GM12878 (cell line): ENCODE measurements around the gene UTP11. TPM values are rescaled to one million over a fixed set of nuclear protein-coding genes. Genes with fewer than 3 reads are reported as not detected.
A peak's percentile ranks its signal among the peaks of the same experiment; 100 is the strongest.

Experiments used
- ATAC-seq: fragments of 200-7000 bp; cut with Tn5 transposase; 3 replicates; pipeline ENCODE4 v1.9.1; 2020; ENCODE audit warnings: mild to moderate bottlenecking, moderate library complexity
- BruUV-seq: library from RNA; stranded (reverse); fragments of 400-500 nt; replicated peaks from 2 replicates; lab custom pipeline; 2021; lab: Mats Ljungman, UMichigan
- CTCF ChIA-PET: fragments of 300-600 bp; sonication (Branson Sonifier 250); formaldehyde crosslinking; extraction: SDS; loops from one replicate; lab custom pipeline; 2021; ENCODE audit warnings: inconsistent platforms; lab: Yijun Ruan, JAX
- POLR2A ChIA-PET: fragments of 350-600 bp; formaldehyde crosslinking; extraction: SDS; loops from one replicate; lab custom pipeline; 2021; ENCODE audit warnings: inconsistent platforms; lab: Charles Lee
- RAD21 ChIA-PET: fragments of 300-600 bp; sonication (Branson Sonifier 250); formaldehyde crosslinking; loops from one replicate; lab custom pipeline; 2023; ENCODE audit warnings: antibody characterized with exemption; ENCODE audit not compliant: unreplicated experiment; lab: Charles Lee
- SMC1A ChIA-PET: fragments of 300-600 bp; sonication (Branson Sonifier 250); formaldehyde crosslinking; loops from one replicate; lab custom pipeline; 2023; ENCODE audit not compliant: unreplicated experiment, uncharacterized antibody; lab: Charles Lee
- DNase-seq: peaks from one replicate; pipeline ENCODE4 v3.0.0-alpha.2; 2011; ENCODE audit warnings: low read depth, low spot score
- FAIRE-seq: peaks from 3 replicates; lab custom pipeline; 2011; peaks lifted over from hg19 to GRCh38; lab: Jason Lieb, UNC
- H2AFZ ChIP-seq: 2 replicates; pipeline ENCODE4 v1.6.0; 2011; ENCODE audit warnings: low read depth, low read length, control low read depth; ENCODE audit not compliant: control insufficient read depth
- H3K27ac ChIP-seq: 2 replicates; pipeline ENCODE4 v1.5.1; 2011; ENCODE audit warnings: control low read depth; ENCODE audit not compliant: control insufficient read depth, insufficient read depth
- H3K27me3 ChIP-seq, 2 experiments: replicated peaks in 1 of 2; 2 replicates each; pipeline versions ENCODE4 v1.6.0 to v1.6.1; 2011; ENCODE audit warnings: low read length in 1 of 2; ENCODE audit not compliant: control insufficient read depth in 2 of 2, insufficient read depth in 2 of 2
- H3K36me3 ChIP-seq, 2 experiments: 2 replicates each; pipeline ENCODE4 v1.5.1; 2011; ENCODE audit warnings: low read length in 1 of 2; ENCODE audit not compliant: control insufficient read depth in 2 of 2, insufficient read depth in 2 of 2
- H3K4me1 ChIP-seq: 2 replicates; pipeline ENCODE4 v1.6.1; 2011; ENCODE audit warnings: mild to moderate bottlenecking, low read length, moderate library complexity, mixed read lengths; ENCODE audit not compliant: control insufficient read depth, insufficient read depth
- H3K4me2 ChIP-seq: 2 replicates; pipeline ENCODE4 v1.6.0; 2011; ENCODE audit warnings: control low read depth; ENCODE audit not compliant: control insufficient read depth, insufficient read depth
- H3K4me3 ChIP-seq: fragments of 200-600 bp; sonication (generic); 2 replicates; pipeline ENCODE4 v1.5.1; 2016
- H3K79me2 ChIP-seq: 2 replicates; pipeline ENCODE4 v1.6.0; 2011; ENCODE audit warnings: low read length; ENCODE audit not compliant: control insufficient read depth, insufficient read depth
- H3K9ac ChIP-seq: 2 replicates; pipeline ENCODE4 v1.8.0; 2011; ENCODE audit warnings: low read length, control low read depth, mixed read lengths; ENCODE audit not compliant: control insufficient read depth, insufficient read depth
- H3K9me3 ChIP-seq: replicated peaks from 3 replicates; pipeline ENCODE4 v1.5.1; 2011; ENCODE audit warnings: mild to moderate bottlenecking, low read length; ENCODE audit not compliant: control insufficient read depth, insufficient read depth
- H4K20me1 ChIP-seq: 2 replicates; pipeline ENCODE4 v1.6.0; 2011; ENCODE audit not compliant: control insufficient read depth, insufficient read depth
- TBL1XR1 ChIP-seq: IDR thresholded peaks from 2 replicates; pipeline ENCODE4 v1.6.1; 2012; ENCODE audit warnings: low read depth, low read length, improper control_type of control experiment
- WGBS: methylation state at CpG from one replicate; pipeline ENCODE4 v1.1.6; 2016; ENCODE audit warnings: low lambda C conversion rate; ENCODE audit not compliant: insufficient replicate concordance, insufficient coverage; ENCODE audit errors: missing lambda C conversion rate; 5-methylcytosine and 5-hydroxymethylcytosine counted together
- in situ Hi-C: fragments of 300-500 bp; cut with MboI; formaldehyde crosslinking; loops from 9 replicates; pipeline ENCODE4 v1.14.3; 2018; ENCODE audit warnings: mixed read lengths
- intact Hi-C: fragments of 100-400 bp; cut with micrococcal nuclease; formaldehyde crosslinking; loops from one replicate; pipeline ENCODE4 v1.14.2; 2022; ENCODE audit not compliant: unreplicated experiment
- polyA plus RNA-seq, 11 experiments: library from polyadenylated mRNA; depleted of rRNA in 4 of 11; unstranded in 6 of 11; stranded (reverse) in 5 of 11; fragments of >200 nt; fragmentation: Nextera tagmentation in 4 of 11; fragmentation: Illumina TruSeq in 1 of 11; extraction: Ambion mirVana in 4 of 11; extraction: Trizol in 1 of 11; gene quantifications; 1 replicate in 1 of 11; 2 replicates in 10 of 11; pipeline versions ENCODE4 v1.2.1 to v1.2.3, GENCODE V29; 2011 to 2016; ENCODE audit warnings: inconsistent platforms in 2 of 11, missing spikeins in 2 of 11, low read depth in 1 of 11
- total RNA-seq, 4 experiments: library from RNA; depleted of rRNA in 3 of 4; stranded (reverse); fragments of >200 nt in 3 of 4; fragmentation: Illumina TruSeq in 1 of 4; extraction: Trizol in 1 of 4; gene quantifications; 2 replicates each; pipeline versions ENCODE4 v1.2.1 to v1.2.3, GENCODE V29; 2013 to 2021
- TF ChIP-seq, protein P1 (sequence below): fragments of 450-650 bp; formaldehyde crosslinking; IDR thresholded peaks from 2 replicates; pipeline ENCODE4 v1.5.0; 2022; ENCODE audit warnings: mild to moderate bottlenecking, missing genetic modification characterization

UTP11 gene
- total and polyA plus RNA-seq, 10 of the 15 experiments (the other 5 are each of a cell fraction or from before 2014, with no cell fraction given) = 34.5 to 146 (median 64.2) TPM

DNA sequence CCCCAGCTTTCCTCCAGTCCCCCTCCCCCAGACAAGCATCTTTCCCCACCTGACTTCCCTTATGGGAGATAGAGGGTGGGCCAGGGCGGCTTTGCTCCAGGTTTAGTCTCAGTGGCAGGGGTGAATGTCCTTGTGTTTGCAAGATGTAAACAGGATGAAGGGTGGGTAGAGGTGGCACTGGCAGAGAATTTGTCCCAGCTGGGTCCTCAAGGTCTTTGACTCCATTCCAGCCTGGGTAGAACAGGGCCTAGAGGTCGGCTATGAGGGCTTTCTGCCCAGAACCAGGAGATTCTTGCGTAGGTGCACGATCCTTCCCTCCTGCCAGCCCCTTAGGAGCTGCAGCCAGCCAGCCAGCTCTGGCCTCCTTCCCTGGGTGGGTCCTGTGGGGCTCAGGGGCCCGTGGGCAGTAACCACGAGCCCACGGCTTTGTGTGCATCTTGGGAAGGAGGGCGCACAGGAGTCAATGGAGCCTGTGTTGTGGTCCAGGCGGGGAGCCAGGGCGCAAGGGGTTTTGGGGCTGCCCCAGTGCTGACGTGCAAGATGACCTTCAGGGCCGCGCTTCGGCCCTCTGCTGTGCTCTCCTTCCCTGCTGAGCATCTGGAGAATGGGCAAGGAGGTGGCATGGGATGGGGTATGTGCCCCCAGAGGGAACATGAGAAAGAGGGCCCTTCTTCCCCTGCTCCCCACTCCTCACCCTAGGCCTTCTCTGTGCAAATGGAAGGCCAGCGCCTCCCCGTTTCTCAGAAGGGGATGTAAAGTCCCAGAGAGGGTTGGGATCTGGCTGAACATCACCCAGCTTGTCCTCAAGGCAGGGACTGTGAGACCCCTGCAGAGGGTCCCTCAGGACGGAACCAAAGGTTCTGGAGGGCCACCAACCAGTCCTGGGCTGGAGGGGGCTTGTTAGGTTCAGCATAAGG is 18.3 kb downstream of the UTP11 start:
- 60% methylated on average over 17 of the region's 17 CpGs for WGBS
- H3K9ac ChIP-seq = peak overlapping the region; percentile 64; the same call in 1 of the 2 replicates
- FAIRE-seq = no peak
- ChIA-PET RAD21 (interaction anchor here (0.8 to 7.3 kb wide), 13 partner anchors 8 to 822 kb away, joined by 3 to 173 read pairs (median 9); partner anchors contain the start of gene POU3F1), SMC1A (interaction anchor here (0.7 to 7.1 kb wide), 19 partner anchors 10 to 826 kb away, joined by 3 to 68 read pairs (median 5); partner anchors contain the start of gene POU3F1), POLR2A (interaction anchor here (0.6 to 4.9 kb wide), 11 partner anchors 9 to 556 kb away, joined by 3 to 32 read pairs (median 3); no protein-coding TSS in a partner anchor), CTCF (interaction anchor here (0.8 to 13.9 kb wide), 11 partner anchors 8 to 472 kb away, joined by 3 to 252 read pairs (median 5); no protein-coding TSS in a partner anchor)
- H2AFZ ChIP-seq = peak overlapping the region; percentile 15; the same call in 1 of the 2 replicates
- H3K4me2 ChIP-seq = peak overlapping the region; percentile 66
- no peak for ATAC-seq
- no TSS peak for BruUV-seq
- in situ Hi-C loops = loop anchor here (25.0 kb wide), 1 partner anchor 556 kb away; no protein-coding TSS in a partner anchor
- peak overlapping the region; percentile 79 for H3K27ac ChIP-seq
- no peaks in the 10 kb centered on the region for H3K27me3 ChIP-seq
- H3K36me3 ChIP-seq = no peaks in the 10 kb centered on the region; a peak in 2 of 4 replicates
- H3K9me3 ChIP-seq = no peaks in the 10 kb centered on the region
- TF ChIP-seq, protein P1, sequence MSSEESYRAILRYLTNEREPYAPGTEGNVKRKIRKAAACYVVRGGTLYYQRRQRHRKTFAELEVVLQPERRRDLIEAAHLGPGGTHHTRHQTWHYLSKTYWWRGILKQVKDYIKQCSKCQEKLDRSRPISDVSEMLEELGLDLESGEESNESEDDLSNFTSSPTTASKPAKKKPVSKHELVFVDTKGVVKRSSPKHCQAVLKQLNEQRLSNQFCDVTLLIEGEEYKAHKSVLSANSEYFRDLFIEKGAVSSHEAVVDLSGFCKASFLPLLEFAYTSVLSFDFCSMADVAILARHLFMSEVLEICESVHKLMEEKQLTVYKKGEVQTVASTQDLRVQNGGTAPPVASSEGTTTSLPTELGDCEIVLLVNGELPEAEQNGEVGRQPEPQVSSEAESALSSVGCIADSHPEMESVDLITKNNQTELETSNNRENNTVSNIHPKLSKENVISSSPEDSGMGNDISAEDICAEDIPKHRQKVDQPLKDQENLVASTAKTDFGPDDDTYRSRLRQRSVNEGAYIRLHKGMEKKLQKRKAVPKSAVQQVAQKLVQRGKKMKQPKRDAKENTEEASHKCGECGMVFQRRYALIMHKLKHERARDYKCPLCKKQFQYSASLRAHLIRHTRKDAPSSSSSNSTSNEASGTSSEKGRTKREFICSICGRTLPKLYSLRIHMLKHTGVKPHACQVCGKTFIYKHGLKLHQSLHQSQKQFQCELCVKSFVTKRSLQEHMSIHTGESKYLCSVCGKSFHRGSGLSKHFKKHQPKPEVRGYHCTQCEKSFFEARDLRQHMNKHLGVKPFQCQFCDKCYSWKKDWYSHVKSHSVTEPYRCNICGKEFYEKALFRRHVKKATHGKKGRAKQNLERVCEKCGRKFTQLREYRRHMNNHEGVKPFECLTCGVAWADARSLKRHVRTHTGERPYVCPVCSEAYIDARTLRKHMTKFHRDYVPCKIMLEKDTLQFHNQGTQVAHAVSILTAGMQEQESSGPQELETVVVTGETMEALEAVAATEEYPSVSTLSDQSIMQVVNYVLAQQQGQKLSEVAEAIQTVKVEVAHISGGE = no peak
- TF ChIP-seq TBL1XR1 = no peak
- no peak for DNase-seq
- 0 out of 2 replicates have a peak overlapping the region, but pooled peaks have one; percentile 19 for H3K4me3 ChIP-seq
- intact Hi-C loops = no loop called here
- H3K79me2 ChIP-seq = no peaks in the 10 kb centered on the region
- H3K4me1 ChIP-seq = peaks cover 52% of the 10 kb centered on the region
- no peaks in the 10 kb centered on the region for H4K20me1 ChIP-seq
